GM18861 (cell line): ENCODE measurements around the gene DGCR8.

Experiments used
- ATAC-seq: cut with Tn5 transposase; IDR thresholded peaks from one replicate; pipeline ENCODE4 v1.9.1; 2021; ENCODE audit not compliant: unreplicated experiment

DGCR8 gene

DNA sequence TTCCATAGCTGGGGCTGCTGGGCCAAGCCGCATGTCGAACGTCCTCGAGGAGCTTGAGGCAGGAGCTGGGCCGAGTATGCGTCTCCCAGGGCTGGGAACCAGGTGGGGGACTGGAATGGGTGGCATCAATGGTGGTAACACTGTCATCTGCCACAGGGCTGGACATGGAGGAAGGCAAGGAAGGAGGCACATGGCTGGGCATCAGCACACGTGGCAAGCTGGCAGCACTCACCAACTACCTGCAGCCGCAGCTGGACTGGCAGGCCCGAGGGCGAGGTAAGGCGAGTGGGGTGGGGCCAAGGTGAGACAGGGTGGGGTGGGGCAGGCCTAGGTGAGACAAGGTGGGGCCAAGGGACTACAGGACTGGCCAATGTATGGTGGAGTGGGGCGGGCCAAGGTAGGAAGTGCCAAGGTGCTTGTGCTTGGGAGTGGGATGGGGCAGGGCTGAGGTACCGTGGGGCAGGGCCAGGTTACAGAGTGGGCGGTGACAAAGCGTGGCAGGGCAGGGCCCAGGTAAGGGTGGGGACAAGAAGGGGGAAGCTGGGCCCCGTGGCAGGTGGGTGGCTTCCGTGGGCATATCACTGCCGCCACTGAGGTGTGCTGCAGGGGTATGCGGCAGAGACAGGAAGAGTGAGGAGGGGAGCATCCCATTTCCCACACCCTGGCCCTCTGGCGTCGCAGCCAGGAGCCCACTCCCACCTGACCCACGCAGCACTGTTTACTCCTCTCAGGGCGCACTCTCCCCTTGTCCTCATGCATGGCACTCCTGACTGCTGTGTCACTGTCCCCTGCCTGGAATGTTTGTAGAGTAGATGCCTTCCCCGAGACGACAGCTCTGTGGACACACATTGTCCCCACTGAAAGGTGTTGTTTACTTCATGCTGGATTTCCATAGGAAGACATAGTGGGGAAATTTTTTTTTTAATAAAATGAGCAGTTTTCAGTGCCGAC is 27.5 kb upstream of the DGCR8 start:
- no peak for ATAC-seq

DNA sequence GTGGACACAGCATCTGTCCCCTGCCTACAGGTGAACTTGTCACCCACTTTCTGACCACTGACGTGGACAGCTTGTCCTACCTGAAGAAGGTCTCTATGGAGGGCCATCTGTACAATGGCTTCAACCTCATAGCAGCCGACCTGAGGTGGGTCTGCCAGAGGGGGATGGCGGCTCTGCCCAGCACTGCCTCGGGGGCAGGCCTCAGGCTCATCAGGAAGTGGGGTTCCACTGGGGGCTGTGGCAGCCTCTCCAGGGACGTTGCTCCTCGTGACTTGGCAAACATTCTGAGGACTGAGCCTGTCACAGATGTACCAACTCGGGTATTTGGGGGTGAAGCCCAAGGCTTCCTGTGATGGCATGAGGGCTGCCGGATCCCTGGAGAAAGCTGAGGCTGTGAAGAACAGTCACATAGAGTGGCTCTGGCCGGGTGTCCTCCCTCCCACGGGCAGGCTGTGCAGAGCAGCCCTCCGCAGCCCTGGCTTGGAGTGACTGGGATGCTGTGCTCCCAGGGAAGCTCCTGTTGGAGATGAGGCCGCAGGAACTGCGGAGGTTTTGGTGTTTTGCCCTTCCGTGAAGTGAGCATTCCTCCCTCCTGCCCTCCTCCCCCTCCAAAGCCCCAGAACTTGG is 26.5 kb upstream of the DGCR8 start:
- no peak for ATAC-seq

DNA sequence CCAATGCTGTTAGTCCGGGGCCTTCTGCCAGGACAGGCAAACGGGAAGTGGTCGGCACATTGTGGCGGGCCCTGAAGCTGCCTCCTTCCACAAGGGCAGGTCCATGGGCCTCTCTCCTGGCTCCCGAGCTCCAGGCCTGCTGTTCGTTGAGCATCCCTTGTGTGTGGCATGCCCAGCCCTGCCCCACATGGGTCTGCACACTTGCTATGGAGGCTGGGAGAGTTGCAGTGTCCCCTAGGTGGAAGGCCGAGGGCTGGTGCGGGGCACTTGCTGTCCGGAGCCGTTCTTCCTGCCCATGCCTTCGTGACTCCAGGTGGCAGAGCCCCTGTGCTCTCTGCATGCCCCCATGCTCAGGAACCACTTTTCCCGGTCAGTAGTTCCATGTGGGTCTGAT is 26.0 kb upstream of the DGCR8 start:
- no peak for ATAC-seq

DNA sequence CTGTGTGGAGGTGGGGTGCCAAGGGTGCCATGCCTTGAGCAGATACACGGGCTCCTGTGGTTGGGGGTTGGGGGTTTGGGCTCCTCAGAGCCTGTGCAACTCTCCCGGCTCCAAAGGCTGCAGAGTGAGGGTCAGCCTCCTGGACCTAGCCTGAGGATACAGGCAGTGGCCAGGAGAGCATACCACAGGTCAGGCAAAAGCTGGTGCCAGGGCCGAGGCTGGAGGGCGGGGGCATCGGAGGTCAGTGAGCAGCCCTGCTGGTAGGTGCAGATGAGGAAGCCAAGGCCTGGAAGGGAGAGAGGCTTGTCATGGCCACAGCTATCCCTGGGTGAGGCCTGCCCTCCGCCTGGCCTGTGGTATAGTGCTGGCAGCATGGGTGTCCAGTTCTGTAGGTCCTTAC is 25.6 kb upstream of the DGCR8 start:
- no peak for ATAC-seq

DNA sequence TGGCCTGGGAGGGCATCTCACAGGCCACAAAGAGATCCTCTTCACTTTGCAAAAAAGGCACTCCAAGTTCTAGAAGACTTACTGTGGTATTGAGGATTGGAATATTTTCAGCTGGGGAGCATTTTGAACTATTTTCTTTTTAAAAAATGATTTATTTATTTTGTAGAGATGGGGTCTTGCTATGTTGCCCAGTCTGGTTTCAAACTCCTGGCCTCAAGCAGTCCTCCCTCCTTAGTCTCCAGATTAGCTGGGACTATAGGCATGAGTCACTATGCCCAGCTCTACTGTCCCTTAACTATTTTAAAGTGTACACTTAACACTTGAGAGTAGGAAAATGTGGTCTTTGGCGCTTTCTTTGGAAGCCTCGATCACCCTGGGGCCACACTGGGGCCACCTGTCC is 24.9 kb upstream of the DGCR8 start:
- no peak for ATAC-seq

DNA sequence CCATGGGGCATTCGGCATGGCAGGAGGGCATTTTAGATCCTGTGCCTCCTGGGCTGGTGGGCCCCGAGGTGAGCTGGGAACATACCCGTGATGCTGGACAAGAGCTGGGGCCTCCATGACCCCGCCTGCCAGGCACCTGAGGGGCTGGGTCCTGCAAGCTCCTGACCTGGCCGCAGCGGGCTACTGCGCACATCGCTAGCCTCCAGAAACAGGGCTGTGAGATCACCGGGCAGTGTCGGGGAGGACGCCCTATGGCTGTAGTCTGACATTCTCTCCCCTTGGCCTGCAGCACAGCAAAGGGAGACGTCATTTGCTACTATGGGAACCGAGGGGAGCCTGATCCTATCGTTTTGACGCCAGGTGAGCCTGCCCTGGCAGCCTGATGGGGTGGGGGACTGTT is 24.4 kb upstream of the DGCR8 start:
- no peak for ATAC-seq

DNA sequence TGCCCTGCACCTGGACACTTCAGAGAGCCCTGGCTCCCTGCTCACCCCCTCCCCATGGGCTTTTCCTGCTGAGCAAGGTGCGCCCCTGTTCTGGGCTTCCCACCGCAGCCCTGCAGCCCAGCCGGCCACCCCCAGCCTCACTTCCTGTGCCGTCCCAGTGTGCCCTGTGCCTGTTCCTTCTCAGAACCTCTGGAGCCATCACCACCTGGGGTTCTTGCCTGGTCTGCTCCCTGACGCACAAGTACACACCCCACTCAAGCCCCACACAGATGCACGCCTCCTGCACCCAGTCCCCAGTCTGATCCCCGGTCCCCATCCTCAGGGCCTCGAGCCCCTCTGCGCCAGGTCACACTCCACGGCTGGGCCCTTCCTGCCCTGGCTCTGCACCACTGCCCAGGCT is 23.9 kb upstream of the DGCR8 start:
- no peak for ATAC-seq

DNA sequence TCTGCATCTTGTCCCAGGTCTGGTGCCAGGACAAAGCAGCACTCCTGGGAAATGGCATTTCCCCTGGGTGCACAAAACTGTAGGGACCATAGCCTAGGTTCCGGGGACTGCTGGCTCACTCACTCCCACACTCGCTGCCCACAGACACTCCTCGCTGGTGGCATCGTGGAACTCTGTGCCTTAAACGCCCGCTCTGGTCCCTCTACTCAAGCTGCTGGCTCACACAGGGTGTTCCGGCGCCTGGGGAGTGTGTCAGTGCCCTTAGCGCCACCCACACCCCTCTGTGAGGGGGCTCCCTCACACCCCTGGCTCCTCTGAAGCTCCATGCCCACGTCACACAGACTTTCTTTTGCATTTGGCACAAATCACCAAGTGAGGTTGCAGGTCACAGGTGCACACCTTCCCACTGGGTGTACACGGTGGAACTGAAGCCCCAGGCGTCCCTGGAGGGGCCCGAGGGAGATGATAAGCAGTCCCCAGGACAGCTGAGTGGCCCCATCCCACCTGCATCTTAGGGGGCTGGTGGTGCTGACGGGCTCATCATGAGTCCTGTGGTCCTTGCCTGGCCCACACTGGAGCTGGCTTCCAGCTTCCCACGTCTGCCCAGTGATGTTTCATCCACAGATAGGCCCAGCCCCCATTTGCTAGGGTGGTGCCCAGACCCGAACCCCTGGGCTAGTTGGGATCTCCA is 23.2 kb upstream of the DGCR8 start:
- no peak for ATAC-seq

DNA sequence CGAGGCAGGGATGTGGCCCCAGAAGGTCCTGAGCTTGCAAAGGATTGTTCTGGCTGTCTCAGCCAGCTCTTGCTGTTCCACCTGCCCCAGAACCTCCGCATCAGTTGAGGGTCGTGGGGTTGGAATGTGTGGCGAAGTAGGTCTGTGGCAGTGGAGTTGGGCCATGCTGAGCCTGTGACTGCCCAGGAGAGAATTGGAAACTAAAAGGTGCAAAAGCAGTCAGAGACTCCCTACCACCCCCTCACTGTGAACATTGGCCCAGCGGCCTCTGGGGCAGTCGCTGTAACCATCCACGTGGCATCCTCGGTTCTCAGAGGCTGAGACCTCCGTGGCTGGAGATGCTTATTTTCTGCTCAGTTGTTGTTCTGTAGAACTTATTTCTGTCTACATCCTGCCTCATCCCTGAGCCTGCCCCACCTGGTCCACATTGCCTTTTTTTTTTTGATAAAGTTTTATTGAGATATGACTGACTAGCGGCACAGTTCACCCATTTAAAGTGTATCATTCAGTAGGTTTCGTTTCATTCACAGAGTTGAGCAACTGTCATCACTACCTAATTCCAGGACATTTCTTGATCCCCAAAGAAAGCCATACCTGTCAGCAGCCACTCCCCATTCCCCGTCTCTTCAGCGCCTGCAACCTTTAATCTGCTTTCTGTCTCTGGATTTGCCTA is 22.3 kb upstream of the DGCR8 start:
- no peak for ATAC-seq

DNA sequence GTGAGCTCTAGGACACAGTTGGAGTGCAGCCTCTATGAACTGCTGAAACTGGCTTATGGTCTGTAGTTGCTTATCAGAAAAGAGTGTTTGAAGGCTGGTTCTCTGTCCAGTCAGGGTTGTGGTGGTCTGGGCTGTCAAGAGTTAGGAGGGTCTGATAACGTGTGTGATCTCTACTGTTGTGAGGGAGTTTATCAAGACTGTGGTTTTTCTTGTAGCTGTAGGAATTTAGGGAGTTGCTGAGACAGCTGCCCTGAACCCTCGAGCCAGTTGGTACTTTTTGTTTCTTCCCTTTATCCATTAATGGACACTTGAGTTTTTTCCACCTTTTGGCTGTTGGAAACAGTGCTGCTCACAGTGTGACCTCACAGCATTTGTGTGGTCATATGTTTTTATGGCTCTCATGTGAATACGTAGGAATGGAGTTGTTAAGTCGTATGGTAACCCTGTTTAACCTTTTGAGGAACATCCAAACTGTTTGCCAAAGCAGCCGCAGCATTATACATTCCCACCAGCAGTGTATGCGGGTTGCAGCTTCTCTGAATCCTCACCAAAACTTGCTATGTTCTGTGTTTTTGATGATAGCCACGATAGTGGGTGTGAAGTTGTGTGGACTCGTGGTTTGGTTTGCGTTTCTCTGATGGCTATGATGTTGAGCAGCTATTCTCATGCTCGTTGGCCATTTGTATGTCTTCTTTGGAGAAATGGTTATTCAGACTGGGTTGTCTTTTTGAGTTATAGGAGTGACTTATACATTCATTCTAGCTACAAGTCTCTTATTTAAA is 20.9 kb upstream of the DGCR8 start:
- no peak for ATAC-seq

DNA sequence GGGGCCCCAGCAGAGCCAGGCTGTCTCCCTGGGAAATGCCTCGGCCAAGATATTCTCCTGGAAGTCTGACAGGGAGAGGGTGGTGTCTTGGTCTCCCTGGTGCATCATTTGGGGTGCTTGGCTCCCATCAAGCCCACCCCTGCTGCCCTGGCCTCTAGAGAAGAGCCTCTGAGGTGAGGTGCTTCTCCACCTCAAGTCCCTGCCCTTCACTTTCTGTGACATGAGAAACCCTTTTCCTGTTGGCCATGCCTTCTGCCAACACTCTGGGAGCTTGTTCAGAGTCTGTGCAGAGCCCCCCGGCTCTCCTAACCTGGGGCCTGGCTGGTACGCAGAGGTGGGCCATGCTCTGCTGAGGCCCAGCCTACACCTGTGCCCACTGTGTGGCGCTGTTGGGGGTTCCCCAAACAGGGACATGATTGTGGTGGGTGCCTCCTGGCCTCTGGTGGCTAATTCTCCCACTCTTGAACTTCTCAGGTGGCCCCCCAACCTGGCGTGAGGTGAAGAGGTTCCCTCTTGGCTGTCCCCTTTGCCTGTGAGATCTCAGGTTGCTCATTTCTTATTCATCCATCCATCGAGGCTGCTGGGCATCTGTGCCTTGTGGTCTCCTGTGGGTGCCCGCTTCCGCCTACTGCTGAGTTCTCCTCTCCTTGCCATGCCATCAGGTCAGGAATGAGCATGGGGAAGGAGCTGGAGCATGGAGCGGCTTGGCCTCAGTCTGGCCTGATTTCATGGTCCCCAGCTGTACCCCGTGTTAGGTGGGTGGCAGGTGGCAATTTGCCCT is 19.2 kb upstream of the DGCR8 start:
- no peak for ATAC-seq

DNA sequence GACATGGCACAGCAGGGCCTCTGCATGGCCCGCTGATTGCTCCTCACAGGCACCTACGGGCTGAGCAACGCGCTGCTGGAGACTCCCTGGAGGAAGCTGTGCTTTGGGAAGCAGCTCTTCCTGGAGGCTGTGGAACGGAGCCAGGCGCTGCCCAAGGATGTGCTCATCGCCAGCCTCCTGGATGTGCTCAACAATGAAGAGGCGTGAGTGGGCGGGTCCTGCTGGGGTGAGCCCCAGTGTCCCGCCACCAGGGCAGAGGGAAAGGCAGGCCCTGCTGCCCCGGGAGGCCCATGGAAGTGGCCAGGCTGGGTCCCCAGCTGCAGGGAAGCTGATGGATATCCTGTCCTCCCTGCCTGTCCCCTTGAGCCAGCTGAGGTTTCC is 18.6 kb upstream of the DGCR8 start:
- ATAC-seq: no peak

DNA sequence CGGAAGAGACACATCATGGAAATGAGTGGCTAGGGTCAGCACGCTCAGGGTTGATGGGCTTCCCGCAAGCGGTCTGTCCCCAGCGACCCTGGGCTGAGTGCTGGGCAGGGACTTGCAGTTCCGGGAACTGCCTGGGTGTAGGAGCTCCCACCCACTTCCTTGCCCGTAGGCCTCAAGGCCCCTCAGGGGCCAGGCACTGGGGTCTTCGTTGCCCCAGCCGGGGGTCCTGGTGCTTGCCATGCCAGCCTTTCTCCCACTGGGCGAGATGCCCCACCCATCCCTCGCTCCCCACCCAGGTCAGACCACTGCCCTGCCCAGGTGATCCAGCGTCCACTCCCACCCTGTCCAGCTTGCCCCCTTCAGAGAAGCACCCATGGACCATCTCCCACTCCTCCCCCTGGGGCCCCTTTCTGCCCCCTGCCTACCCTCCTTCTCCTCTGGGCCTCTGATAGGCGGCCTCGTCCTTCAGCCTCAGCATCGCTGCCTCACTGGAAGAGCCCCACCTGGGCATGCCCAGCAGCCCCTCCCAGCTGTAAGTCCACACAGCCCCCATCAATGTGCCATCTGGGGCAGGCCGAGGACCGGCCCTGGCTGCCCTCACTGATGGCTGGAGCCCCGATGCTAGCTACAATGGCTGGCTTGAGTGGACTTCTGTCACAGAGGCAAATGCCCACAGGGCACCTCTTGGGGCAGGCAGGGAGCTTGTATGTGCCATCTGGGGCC is 17.8 kb upstream of the DGCR8 start:
- ATAC-seq: no peak

DNA sequence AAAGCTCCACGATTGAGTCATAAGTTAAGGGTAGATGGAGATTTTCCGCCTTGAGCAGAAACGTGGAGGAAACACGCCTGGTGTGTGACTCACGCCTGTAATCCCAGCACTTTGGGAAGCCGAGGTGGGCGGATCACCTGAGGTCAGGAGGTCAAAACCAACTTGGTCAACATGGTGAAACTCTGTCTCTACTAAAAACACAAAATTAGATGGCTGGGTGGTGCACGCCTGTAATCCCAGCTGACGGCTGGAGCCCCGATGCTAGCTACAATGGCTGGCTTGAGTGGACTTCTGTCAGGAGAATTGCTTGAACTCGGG is 17.3 kb upstream of the DGCR8 start:
- ATAC-seq: no peak

DNA sequence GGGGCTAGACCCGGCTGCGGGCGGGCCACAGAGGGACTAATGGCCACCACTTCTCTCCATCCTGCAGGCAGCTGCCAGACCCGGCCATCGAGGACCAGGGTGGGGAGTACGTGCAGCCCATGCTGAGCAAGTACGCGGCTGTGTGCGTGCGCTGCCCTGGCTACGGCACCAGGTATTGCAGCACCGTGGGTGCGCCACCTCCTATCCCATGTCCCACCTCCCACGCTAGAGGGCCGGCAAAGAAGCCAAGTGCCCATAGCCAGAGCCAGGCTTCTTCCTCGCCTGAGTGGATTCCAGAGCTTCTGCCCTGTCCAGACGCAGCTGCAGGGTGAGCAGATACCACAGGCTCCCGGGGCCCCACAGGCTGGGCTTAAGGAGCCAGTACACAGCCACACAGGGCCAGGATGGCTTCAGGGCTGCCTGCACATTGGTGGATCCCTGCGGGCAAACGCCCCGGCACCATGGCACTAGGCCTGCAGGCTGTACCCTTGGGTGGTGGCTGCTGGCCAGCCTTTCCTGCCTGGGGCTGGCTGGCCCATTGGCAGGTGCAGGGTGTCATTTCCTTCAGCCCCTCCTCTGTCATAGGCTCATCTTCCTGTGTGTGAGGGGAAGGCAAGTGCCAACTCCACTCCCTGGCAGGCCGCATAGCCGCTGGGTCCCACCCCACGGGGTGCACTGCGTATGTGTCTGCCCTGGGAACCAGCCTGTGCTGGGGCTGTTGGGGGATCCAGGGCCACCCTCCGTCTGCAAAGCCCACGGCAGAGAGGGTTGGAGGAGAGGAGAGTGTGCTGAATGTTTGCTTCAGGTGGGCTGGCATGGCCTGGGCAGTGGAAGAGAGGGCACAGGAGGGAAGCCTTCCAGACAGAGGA is 16.5 kb upstream of the DGCR8 start:
- no peak for ATAC-seq

DNA sequence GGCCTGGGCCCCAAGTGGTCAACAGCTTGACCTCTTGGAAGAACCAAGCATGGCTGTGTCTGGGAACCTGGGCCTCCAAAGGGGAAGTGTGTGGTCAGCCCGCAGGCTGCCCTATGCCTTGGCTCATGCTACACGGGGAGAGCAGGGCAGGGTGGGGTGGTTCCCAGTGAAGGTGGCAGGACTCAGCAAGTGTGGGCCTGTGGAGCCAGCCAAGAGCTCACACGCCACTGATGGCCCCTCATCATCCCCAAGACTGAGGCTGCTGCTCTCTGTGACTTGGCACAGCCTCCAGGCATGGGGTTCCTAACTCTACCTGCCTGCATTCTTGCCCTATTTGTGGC is 15.9 kb upstream of the DGCR8 start:
- ATAC-seq: no peak

DNA sequence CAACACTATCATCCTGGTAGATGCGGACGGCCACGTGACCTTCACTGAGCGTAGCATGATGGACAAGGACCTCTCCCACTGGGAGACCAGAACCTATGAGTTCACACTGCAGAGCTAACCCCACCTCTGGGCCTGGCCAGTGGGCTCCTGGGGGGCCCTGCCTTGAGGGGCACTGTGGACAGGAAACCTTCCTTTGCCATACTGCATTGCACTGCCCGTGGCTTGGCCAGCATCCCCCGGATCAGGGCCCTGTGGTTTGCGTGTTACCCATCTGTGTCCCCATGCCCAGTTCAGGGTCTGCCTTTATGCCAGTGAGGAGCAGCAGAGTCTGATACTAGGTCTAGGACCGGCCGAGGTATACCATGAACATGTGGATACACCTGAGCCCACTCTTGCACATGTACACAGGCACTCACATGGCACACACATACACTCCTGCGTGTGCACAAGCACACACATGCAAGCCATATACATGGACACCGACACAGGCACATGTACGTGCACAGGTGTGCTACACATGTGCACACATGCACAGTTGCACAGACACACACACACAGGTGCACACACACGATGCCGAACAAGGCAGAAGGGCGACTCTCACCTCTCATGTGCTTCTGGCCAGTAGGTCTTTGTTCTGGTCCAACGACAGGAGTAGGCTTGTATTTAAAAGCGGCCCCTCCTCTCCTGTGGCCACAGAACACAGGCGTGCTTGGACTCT is 15.3 kb upstream of the DGCR8 start:
- ATAC-seq: no peak
